SK-N-SH treated with all-trans-retinoic acid at 6 μM for 48 hours (cell line): ENCODE measurements around the gene AFG1L.

Source experiments
- ATAC-seq: fragments of 200-7000 bp; cut with Tn5 transposase; 3 replicates; pipeline ENCODE4 v1.9.1; 2020; ENCODE audit warnings: mild to moderate bottlenecking, moderate library complexity
- ARNTL ChIP-seq: fragments of 450-650 bp; formaldehyde crosslinking; IDR thresholded peaks from 2 replicates; pipeline ENCODE4 v1.5.0; 2020; ENCODE audit warnings: low read depth, mild to moderate bottlenecking, moderate library complexity, borderline replicate concordance
- BACH2 ChIP-seq: fragments of 250-450 bp; sonication (Bioruptor Pico); IDR thresholded peaks from 2 replicates; pipeline ENCODE4 v1.9.0; 2021; ENCODE audit warnings: mild to moderate bottlenecking, borderline replicate concordance
- CSDC2 ChIP-seq: fragments of 250-450 bp; sonication (Bioruptor Pico); IDR thresholded peaks from 2 replicates; pipeline ENCODE4 v1.5.0; 2020; ENCODE audit warnings: mild to moderate bottlenecking, moderate library complexity
- CSRNP3 ChIP-seq: fragments of 250-450 bp; sonication (Bioruptor Pico); IDR thresholded peaks from 2 replicates; pipeline ENCODE4 v1.5.1; 2021; ENCODE audit warnings: mild to moderate bottlenecking, moderate library complexity
- ESRRG ChIP-seq: fragments of 250-450 bp; sonication (Bioruptor Pico); IDR thresholded peaks from 2 replicates; pipeline ENCODE4 v1.6.1; 2021; ENCODE audit warnings: mild to moderate bottlenecking
- ISL1 ChIP-seq: fragments of 250-450 bp; sonication (Bioruptor Pico); IDR thresholded peaks from 2 replicates; pipeline ENCODE4 v2.1.2; 2022; ENCODE audit warnings: mild to moderate bottlenecking, moderate library complexity
- OSR1 ChIP-seq: fragments of 250-450 bp; sonication (Bioruptor Pico); IDR thresholded peaks from 2 replicates; pipeline ENCODE4 v1.8.0; 2022; ENCODE audit warnings: moderate library complexity, mild to moderate bottlenecking, inconsistent platforms
- POU6F1 ChIP-seq: fragments of 250-450 bp; sonication (Bioruptor Pico); IDR thresholded peaks from 2 replicates; pipeline ENCODE4 v1.8.0; 2021; ENCODE audit warnings: low read depth, mild to moderate bottlenecking, moderate library complexity, borderline replicate concordance
- PPARA ChIP-seq: fragments of 250-450 bp; sonication (Bioruptor Pico); IDR thresholded peaks from 2 replicates; pipeline ENCODE4 v1.5.0; 2020; ENCODE audit warnings: mild to moderate bottlenecking, borderline replicate concordance
- RARB ChIP-seq: fragments of 250-450 bp; sonication (Bioruptor Pico); IDR thresholded peaks from 2 replicates; pipeline ENCODE4 v1.8.0; 2021; ENCODE audit warnings: mild to moderate bottlenecking, moderate library complexity
- SNAI2 ChIP-seq: fragments of 250-450 bp; sonication (Bioruptor Pico); IDR thresholded peaks from 2 replicates; pipeline ENCODE4 v1.5.0; 2020; ENCODE audit warnings: mild to moderate bottlenecking, moderate library complexity
- TCF4 ChIP-seq: fragments of 250-450 bp; sonication (Bioruptor Pico); IDR thresholded peaks from 2 replicates; pipeline ENCODE4 v1.8.0; 2021; ENCODE audit warnings: mild to moderate bottlenecking, moderate library complexity, borderline replicate concordance
- TOX ChIP-seq: fragments of 250-450 bp; sonication (Bioruptor Pico); IDR thresholded peaks from 2 replicates; pipeline ENCODE4 v1.8.0; 2021; ENCODE audit warnings: mild to moderate bottlenecking, moderate library complexity, borderline replicate concordance
- ZC3H10 ChIP-seq: fragments of 250-450 bp; sonication (Bioruptor Pico); IDR thresholded peaks from 2 replicates; pipeline ENCODE4 v1.5.1; 2021; ENCODE audit warnings: mild to moderate bottlenecking, moderate library complexity
- ZFP3 ChIP-seq: fragments of 250-450 bp; sonication (Bioruptor Pico); IDR thresholded peaks from 2 replicates; pipeline ENCODE4 v1.5.0; 2020; ENCODE audit warnings: mild to moderate bottlenecking, moderate library complexity
- ZFP30 ChIP-seq: fragments of 450-650 bp; formaldehyde crosslinking; IDR thresholded peaks from 2 replicates; pipeline ENCODE4 v1.5.0; 2022; ENCODE audit warnings: mild to moderate bottlenecking, moderate library complexity
- ZNF565 ChIP-seq: fragments of 450-650 bp; formaldehyde crosslinking; conservative IDR thresholded peaks from 2 replicates; pipeline ENCODE4 v1.5.0; 2020; ENCODE audit warnings: low read depth, mild to moderate bottlenecking, moderate library complexity
- ZNF70 ChIP-seq: fragments of 450-650 bp; formaldehyde crosslinking; IDR thresholded peaks from 2 replicates; pipeline ENCODE4 v1.5.0; 2020; ENCODE audit warnings: mild to moderate bottlenecking, moderate library complexity
- ZNF8 ChIP-seq: fragments of 450-650 bp; formaldehyde crosslinking; IDR thresholded peaks from 2 replicates; pipeline ENCODE4 v1.5.0; 2020; ENCODE audit warnings: mild to moderate bottlenecking, moderate library complexity
- TF ChIP-seq, protein P1 (sequence below): fragments of 250-450 bp; sonication (Bioruptor Pico); IDR thresholded peaks from 2 replicates; pipeline ENCODE4 v1.5.1; 2020; ENCODE audit warnings: low read depth, mild to moderate bottlenecking, moderate library complexity
- TF ChIP-seq, protein P2 (sequence below): fragments of 250-450 bp; sonication (Bioruptor Pico); IDR thresholded peaks from 2 replicates; pipeline ENCODE4 v1.8.0; 2020; ENCODE audit warnings: mild to moderate bottlenecking, moderate library complexity, borderline replicate concordance
- TF ChIP-seq, protein P3 (sequence below): fragments of 250-450 bp; sonication (Bioruptor Pico); IDR thresholded peaks from 2 replicates; pipeline ENCODE4 v1.5.0; 2020; ENCODE audit warnings: mild to moderate bottlenecking, moderate library complexity

AFG1L gene

DNA sequence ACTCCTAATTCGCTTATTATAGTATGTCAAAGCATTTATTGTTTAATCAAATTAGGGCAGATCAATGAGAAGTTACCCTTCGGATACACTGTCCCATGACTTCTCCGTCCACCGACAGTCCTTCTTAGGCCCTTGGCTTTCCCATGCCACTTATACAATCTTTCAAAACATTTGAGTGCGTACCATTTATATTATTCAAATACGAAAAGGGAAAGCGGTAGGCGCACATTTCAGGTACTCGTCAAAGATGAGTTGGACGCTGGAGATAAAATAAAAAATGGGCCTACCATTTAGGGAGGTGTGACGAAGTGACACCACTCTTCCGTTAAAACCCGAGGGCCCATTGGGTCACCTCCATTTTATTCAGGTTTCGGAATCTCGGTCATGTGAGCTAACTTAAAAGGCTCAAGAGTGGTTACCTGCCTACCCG is 542 bp upstream of the AFG1L start (continued):
- TF ChIP-seq, protein P1, sequence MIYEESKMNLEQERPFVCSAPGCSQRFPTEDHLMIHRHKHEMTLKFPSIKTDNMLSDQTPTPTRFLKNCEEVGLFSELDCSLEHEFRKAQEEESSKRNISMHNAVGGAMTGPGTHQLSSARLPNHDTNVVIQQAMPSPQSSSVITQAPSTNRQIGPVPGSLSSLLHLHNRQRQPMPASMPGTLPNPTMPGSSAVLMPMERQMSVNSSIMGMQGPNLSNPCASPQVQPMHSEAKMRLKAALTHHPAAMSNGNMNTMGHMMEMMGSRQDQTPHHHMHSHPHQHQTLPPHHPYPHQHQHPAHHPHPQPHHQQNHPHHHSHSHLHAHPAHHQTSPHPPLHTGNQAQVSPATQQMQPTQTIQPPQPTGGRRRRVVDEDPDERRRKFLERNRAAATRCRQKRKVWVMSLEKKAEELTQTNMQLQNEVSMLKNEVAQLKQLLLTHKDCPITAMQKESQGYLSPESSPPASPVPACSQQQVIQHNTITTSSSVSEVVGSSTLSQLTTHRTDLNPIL, result no peak
- TF ChIP-seq TOX, result no peak
- no peak for TF ChIP-seq TCF4
- TF ChIP-seq ZNF70 (CRISPR knock-in tag), result no peak

- ATAC-seq, result no peak
- TF ChIP-seq TOX (no peak), ZNF565 (CRISPR knock-in tag) (no peak), RARB (CRISPR knock-in tag) (no peak), BACH2 (no peak), SNAI2 (CRISPR knock-in tag) (no peak), ZC3H10 (CRISPR knock-in tag) (no peak), PPARA (CRISPR knock-in tag) (no peak), ISL1 (CRISPR knock-in tag) (no peak), ARNTL (no peak)
- TF ChIP-seq, protein P2, sequence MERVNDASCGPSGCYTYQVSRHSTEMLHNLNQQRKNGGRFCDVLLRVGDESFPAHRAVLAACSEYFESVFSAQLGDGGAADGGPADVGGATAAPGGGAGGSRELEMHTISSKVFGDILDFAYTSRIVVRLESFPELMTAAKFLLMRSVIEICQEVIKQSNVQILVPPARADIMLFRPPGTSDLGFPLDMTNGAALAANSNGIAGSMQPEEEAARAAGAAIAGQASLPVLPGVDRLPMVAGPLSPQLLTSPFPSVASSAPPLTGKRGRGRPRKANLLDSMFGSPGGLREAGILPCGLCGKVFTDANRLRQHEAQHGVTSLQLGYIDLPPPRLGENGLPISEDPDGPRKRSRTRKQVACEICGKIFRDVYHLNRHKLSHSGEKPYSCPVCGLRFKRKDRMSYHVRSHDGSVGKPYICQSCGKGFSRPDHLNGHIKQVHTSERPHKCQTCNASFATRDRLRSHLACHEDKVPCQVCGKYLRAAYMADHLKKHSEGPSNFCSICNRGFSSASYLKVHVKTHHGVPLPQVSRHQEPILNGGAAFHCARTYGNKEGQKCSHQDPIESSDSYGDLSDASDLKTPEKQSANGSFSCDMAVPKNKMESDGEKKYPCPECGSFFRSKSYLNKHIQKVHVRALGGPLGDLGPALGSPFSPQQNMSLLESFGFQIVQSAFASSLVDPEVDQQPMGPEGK (CRISPR knock-in tag), result no peak
Observed at GRCh38 chr6:108295676-108296075, 822 bp downstream of the AFG1L start.

DNA sequence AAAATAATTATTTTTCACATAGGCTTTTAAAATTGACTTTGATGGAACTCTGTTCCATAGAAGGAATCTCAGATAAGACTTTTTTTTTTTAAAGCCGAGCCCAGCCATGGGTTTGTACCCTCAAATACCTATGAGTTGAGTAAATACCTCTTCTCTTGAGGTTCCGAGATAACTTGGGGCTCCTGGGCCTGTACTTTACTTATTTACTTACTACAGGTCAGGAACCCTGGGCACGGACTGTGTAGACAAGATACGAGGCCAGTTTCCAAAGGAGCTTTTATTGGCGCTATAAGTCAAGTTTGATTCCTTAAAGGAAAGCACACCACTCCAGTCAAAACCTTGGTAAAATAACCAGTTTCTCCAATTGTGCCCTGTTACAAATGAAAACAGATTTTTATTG is 7.5 kb downstream of the AFG1L start:
- TF ChIP-seq ZNF8 (CRISPR knock-in tag), result no peak
- TF ChIP-seq ARNTL, result no peak
- TF ChIP-seq BACH2, result no peak
- no peak for TF ChIP-seq ZC3H10 (CRISPR knock-in tag)
- TF ChIP-seq, protein P1, result no peak
- no peak for TF ChIP-seq ESRRG (CRISPR knock-in tag)
- TF ChIP-seq TOX, result no peak
- no peak for TF ChIP-seq ZNF565 (CRISPR knock-in tag)
- no peak for TF ChIP-seq POU6F1 (CRISPR knock-in tag)
- no peak for TF ChIP-seq TCF4
- TF ChIP-seq, protein P3, sequence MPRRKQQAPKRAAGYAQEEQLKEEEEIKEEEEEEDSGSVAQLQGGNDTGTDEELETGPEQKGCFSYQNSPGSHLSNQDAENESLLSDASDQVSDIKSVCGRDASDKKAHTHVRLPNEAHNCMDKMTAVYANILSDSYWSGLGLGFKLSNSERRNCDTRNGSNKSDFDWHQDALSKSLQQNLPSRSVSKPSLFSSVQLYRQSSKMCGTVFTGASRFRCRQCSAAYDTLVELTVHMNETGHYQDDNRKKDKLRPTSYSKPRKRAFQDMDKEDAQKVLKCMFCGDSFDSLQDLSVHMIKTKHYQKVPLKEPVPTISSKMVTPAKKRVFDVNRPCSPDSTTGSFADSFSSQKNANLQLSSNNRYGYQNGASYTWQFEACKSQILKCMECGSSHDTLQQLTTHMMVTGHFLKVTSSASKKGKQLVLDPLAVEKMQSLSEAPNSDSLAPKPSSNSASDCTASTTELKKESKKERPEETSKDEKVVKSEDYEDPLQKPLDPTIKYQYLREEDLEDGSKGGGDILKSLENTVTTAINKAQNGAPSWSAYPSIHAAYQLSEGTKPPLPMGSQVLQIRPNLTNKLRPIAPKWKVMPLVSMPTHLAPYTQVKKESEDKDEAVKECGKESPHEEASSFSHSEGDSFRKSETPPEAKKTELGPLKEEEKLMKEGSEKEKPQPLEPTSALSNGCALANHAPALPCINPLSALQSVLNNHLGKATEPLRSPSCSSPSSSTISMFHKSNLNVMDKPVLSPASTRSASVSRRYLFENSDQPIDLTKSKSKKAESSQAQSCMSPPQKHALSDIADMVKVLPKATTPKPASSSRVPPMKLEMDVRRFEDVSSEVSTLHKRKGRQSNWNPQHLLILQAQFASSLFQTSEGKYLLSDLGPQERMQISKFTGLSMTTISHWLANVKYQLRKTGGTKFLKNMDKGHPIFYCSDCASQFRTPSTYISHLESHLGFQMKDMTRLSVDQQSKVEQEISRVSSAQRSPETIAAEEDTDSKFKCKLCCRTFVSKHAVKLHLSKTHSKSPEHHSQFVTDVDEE (CRISPR knock-in tag), result no peak
- TF ChIP-seq CSRNP3 (CRISPR knock-in tag), result no peak
- TF ChIP-seq ZFP30 (CRISPR knock-in tag), result no peak
- no peak for TF ChIP-seq SNAI2 (CRISPR knock-in tag)
- no peak for TF ChIP-seq PPARA (CRISPR knock-in tag)
- TF ChIP-seq ZNF70 (CRISPR knock-in tag), result no peak
- TF ChIP-seq RARB (CRISPR knock-in tag), result no peak
- no peak for TF ChIP-seq CSDC2
- TF ChIP-seq OSR1, result no peak
- no peak for TF ChIP-seq ZFP3 (CRISPR knock-in tag)
- TF ChIP-seq, all 23 proteins: peak for 0
- ATAC-seq, result no peak
